Skeletal muscle cell (primary cell): ENCODE data around the gene SEPTIN2.
"Not testable (repeated sequence)": the region's sequence is repeated elsewhere in the genome, so short reads cannot be mapped to it uniquely, and the experiment has no call there.

Source experiments
- DNase-seq: peaks from one replicate; pipeline ENCODE4 v3.0.0-alpha.2; 2010; ENCODE audit warnings: low read depth
- H3K4me3 ChIP-seq: 2 replicates; pipeline ENCODE4 v1.5.1; 2011; ENCODE audit warnings: low read depth, mild to moderate bottlenecking, control low read depth, low read length, moderate library complexity

Gene SEPTIN2

GRCh38 chr2:241285596-241285995, 30.1 kb upstream of the SEPTIN2 start:
- DNase-seq: no peak
- no peak overlapping the region for H3K4me3 ChIP-seq

GRCh38 chr2:241286348-241287090, 29.2 kb upstream of the SEPTIN2 start:
- H3K4me3 ChIP-seq: no peak overlapping the region
- DNase-seq: no peak

DNA sequence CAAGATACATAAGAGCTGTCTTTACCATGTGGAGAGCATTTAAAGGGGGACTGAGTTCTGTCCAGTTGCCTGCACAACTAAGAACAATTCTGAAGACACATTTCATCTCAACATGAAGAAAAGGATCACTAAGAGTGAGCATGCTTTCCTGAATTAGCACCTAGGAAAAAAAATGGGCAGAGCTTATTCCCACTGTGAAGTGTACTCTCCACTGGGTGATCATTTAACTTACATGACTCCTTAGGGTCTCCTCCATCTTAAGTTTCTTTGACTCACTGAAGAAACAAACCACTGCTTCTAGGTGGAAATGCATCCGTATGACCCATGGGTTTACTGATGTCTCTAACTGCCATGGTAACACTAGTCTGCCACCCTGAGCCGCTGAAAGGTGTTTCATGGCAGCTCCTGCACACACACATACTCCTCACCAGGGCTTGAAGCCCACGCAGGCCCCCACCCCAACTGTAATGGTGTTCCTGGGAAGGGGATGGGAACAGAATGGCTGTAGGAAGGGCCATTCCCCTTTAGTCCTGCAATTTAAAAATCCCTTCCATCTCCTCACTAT, 27.3 kb upstream of the SEPTIN2 start:
- no peak overlapping the region for H3K4me3 ChIP-seq
- DNase-seq: no peak

DNA sequence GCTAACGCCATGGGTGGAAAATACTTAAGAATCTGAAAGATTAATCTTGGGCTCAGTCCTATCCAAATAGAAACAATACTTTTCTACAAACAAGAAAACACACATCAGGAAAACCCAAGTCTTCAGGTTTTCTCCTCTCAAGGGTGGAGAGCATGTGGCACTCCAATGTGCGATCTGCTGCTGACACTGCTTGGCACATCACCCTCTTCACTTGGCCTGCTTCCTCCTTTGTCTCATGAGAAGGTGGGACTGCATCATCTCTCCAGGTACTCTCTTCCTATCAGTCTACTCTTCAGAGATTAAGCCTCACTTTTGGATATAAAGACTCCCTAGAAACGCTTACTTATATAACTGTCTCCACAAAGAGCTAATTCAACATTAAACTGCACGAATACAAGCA, 26.7 kb upstream of the SEPTIN2 start:
- DNase-seq: no peak
- H3K4me3 ChIP-seq: no peak overlapping the region

DNA sequence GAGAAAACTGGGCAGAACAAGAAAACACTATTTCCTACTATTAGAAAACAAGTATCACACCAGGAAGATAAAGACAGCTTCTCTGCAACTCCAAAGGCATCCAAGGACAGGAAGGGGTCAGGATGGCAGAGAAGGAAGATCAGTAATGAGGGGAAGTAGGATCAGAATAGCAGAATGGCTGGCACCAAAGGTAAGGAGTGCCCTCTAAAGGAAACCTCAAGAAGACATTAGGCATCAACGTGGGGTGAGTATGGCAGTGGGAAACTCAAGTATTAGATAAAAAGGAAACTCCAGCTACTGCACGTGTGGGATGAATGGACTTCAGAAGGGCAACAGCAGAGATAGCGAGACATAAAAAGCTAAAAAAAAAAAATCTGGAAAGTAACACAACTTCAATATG, 26.1 kb upstream of the SEPTIN2 start:
- DNase-seq: no peak
- H3K4me3 ChIP-seq: no peak overlapping the region

- no peak overlapping the region for H3K4me3 ChIP-seq
- no peak for DNase-seq
Measured at GRCh38 chr2:241291153-241291552, 24.6 kb upstream of the SEPTIN2 start.

- no peak overlapping the region for H3K4me3 ChIP-seq
- no peak for DNase-seq
Measured at GRCh38 chr2:241291977-241292376, 23.7 kb upstream of the SEPTIN2 start.

DNA sequence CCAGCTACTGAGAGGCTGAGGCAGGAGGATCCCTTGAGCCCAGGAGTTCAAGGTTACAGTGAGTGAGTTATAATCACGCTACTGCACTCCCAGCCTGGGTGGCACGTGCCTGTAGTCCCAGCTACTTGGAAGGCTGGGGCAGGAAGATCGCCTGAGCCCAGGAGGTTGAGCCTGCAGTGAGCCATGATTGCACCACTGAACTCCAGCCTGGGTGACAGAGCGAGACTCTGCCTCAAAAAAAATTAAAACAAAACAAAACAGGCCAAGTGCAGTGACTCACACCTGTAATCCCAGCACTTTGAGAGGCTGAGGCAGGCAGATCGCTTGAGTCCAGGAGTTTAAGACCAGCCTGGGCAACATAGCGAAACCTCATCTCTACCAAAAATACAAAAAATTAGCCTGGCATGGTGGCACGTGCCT, 22.3 kb upstream of the SEPTIN2 start:
- H3K4me3 ChIP-seq, DNase-seq: not testable (repeated sequence)

- DNase-seq: no peak
- H3K4me3 ChIP-seq: no peak overlapping the region
Measured at GRCh38 chr2:241295326-241296095, 20.2 kb upstream of the SEPTIN2 start.

DNA sequence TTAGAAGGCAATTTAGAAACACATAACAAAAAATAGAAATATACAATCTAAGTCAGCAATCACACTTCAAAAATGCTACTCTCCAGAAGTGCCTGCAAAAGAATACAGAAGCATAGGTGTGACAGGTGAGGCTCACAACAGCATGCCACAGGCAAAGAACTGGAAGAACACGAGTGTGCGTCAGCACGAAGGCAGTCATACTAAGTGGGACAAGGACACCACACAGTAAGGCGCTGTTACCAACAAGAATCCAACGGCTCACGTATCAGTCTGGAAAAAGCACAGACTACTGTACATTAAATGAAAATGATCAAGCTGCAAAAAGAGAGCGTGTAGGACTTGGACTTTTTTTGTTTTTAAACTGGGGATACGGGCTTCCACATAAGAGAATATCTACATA, 19.0 kb upstream of the SEPTIN2 start:
- H3K4me3 ChIP-seq: no peak overlapping the region
- no peak for DNase-seq

DNA sequence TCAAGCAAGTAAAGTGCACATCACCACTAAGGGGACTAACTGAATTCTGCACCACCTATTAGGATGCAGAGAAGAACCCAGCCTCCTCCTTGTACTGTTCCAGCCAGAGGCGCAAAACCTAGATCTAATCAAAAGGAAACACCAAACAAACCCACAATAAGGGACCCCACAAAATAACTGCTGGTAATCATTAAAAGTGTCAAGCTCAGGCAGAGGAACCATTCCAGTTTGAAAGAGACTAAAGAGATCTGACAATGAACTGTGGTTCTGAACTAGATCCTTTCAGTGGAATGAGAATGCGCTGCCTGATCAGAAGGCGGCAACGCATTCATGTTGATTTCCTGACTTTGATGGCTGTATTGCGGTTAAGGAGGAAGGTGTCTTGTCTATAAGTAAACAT, 17.1 kb upstream of the SEPTIN2 start:
- DNase-seq: no peak
- H3K4me3 ChIP-seq: no peak overlapping the region

GRCh38 chr2:241300000-241300399, 15.7 kb upstream of the SEPTIN2 start:
- DNase-seq: no peak

GRCh38 chr2:241302083-241302482, 13.6 kb upstream of the SEPTIN2 start:
- DNase-seq: no peak
- H3K4me3 ChIP-seq: no peak overlapping the region

More at GRCh38 chr2:241300000-241300399, 15.7 kb upstream of the SEPTIN2 start:
- H3K4me3 ChIP-seq: no peak overlapping the region

DNA sequence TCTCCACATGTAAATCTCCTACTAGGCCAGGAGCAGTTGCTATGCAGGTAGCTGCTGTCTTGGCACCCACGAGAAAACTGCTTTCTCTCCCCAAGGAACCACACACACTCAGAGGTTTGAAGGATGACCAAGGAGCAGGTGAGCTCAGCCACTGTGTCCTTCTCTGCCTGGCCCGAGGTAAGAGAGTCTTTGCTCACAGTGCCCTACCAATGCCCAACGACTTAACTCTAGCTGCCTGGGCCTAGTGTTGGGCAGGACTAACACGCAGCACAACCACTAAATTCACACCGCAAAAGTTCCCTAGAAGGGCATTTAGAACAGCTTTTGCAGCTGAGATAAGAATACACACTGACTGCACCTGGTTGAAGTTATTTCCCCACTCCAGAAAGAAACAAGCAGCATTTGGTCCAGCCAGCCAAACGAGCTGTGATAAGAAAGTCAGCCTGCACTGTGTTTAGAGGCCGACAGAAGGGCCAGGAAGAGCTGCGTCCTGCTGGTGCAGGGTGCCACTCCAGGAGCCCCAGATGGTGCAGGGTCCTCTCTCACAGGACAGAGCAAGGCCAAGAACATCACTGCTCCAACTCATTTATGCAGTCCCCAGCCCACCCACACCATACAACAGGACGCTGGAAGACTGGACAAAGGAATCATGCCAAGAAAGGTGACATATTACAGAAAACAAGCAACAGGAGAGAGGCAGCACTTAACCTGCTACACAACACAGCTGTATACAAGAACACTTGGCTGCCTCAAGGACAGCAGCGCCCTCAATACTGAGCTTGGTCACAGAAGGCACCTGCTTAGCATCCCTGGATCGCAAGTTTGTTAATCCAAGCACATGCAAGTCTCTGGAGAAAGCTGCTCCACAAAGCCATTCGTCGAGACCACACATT, 12.7 kb upstream of the SEPTIN2 start:
- no peak overlapping the region for H3K4me3 ChIP-seq
- no peak for DNase-seq

GRCh38 chr2:241304039-241304670, 11.6 kb upstream of the SEPTIN2 start:
- DNase-seq: no peak
- H3K4me3 ChIP-seq: no peak overlapping the region

DNA sequence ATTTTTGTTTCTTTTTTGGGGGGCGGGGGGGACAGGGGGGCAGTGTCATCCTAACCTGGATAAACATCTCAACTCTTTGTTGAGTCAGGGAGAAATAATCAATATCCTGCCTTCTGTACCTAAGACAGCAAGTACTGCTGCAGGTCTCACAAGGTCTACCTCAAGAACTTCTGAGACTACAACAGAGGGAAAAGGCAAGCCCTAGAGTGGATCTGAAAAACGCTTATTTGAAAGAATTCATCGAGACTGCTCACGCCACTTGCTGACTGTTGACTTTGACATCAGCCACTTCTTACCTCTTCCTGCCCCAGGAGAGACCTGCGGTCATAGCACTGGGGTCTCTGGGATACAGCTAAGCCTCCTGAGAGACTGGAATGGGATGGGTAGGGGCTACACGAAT, 8.7 kb upstream of the SEPTIN2 start:
- DNase-seq: no peak
- H3K4me3 ChIP-seq: no peak overlapping the region

GRCh38 chr2:241308267-241308666, 7.5 kb upstream of the SEPTIN2 start:
- no peak overlapping the region for H3K4me3 ChIP-seq
- DNase-seq: no peak

DNA sequence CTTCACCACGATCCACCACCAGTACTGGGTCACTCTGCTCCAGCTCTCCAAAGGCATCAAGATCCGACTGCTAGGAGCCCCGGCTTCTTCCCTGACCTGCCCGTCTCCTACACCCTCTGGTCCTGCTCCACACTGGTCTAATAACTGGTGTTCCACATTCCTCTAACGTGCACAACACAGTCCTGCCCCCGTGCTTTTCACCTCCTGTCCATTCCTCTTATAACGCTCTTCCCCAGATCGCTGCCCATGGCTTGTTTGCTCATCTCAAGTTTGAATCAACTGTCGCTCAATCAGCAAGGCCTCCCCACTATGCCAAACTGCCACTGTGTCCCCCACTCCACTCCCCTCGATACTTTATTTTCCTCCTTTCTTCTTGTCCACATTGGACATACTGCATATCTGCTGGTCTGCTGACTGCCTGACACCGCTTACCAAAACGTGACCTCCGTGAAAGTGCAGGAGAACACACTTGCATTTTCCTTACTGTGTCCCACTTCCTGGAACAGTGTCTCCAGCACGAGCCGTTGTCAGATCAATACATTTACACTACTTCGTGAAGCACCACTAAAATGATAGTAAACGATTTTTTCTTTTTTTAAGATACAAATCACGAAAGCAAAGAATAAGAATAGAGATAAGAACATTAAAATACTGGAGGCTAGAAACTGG, 6.8 kb upstream of the SEPTIN2 start:
- no peak overlapping the region for H3K4me3 ChIP-seq
- DNase-seq: no peak

DNA sequence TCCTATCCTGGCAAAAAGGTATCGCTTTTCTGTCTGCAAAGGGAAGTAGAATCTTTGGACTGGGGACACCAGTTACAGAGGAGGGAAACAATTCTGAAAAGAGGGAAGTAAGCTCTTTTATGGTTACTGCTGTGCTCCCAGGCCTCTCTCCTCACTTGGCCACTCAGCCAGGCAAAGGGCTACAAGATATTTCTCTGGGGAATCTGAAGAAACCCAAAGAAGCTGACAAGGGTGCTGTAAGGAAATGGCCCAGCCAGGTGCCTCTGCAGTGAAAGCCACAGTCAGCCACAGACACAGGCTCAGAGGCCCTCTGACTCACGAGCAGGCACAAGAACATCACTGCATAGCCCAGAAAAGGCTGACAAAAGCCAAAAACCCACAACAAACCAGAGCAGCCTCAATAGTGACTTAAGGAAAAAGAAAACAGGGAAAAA, 6.0 kb upstream of the SEPTIN2 start:
- DNase-seq: peak; percentile 3
- H3K4me3 ChIP-seq: no peak overlapping the region
